Rectal smooth muscle tissue (tissue), 1 donor: ENCODE data around the gene ARHGEF28.

Experiments used
- H3K27ac ChIP-seq: one replicate; pipeline ENCODE4 v1.7.0; 2013; ENCODE audit warnings: low read depth, low read length, inconsistent platforms
- H3K27me3 ChIP-seq: one replicate; pipeline ENCODE4 v1.7.0; 2013; ENCODE audit warnings: low read length; ENCODE audit not compliant: control insufficient read depth, insufficient read depth
- H3K36me3 ChIP-seq: one replicate; pipeline ENCODE4 v1.7.0; 2013; ENCODE audit warnings: low read length; ENCODE audit not compliant: control insufficient read depth, insufficient read depth
- H3K4me1 ChIP-seq: one replicate; pipeline ENCODE4 v1.7.0; 2013; ENCODE audit warnings: low read length; ENCODE audit not compliant: control insufficient read depth, insufficient read depth
- H3K4me3 ChIP-seq: one replicate; pipeline ENCODE4 v1.7.0; 2013; ENCODE audit warnings: low read length
- H3K9ac ChIP-seq: one replicate; pipeline ENCODE4 v1.7.0; 2013; ENCODE audit warnings: low read length

The ARHGEF28 gene

GRCh38 chr5:73973135-73973534 lies 347.1 kb downstream of the ARHGEF28 start:
- H3K27ac ChIP-seq, result no peak overlapping the region
- no peaks in the 10 kb centered on the region for H3K4me1 ChIP-seq
- H3K27me3 ChIP-seq, result no peaks in the 10 kb centered on the region
- no peak overlapping the region for H3K4me3 ChIP-seq
- H3K36me3 ChIP-seq, result no peaks in the 10 kb centered on the region
- H3K9ac ChIP-seq, result no peak overlapping the region

GRCh38 chr5:73974871-73975360 lies 348.9 kb downstream of the ARHGEF28 start:
- H3K36me3 ChIP-seq, result no peaks in the 10 kb centered on the region
- no peaks in the 10 kb centered on the region for H3K27me3 ChIP-seq
- no peak overlapping the region for H3K4me3 ChIP-seq
- H3K4me1 ChIP-seq, result no peaks in the 10 kb centered on the region
- no peak overlapping the region for H3K9ac ChIP-seq
- H3K27ac ChIP-seq, result no peak overlapping the region

GRCh38 chr5:73975845-73976244 lies 349.8 kb downstream of the ARHGEF28 start:
- Histone ChIP-seq H3K9ac (no peak overlapping the region), H3K27ac (no peak overlapping the region), H3K4me1 (no peaks in the 10 kb centered on the region), H3K36me3 (no peaks in the 10 kb centered on the region), H3K27me3 (no peaks in the 10 kb centered on the region), H3K4me3 (no peak overlapping the region)

GRCh38 chr5:73977146-73977545 lies 351.1 kb downstream of the ARHGEF28 start:
- Histone ChIP-seq H3K27me3 (no peaks in the 10 kb centered on the region), H3K36me3 (no peaks in the 10 kb centered on the region), H3K4me3 (no peak overlapping the region), H3K4me1 (no peaks in the 10 kb centered on the region), H3K27ac (no peak overlapping the region), H3K9ac (no peak overlapping the region)

- no peak overlapping the region for H3K9ac ChIP-seq
- no peak overlapping the region for H3K4me3 ChIP-seq
- no peaks in the 10 kb centered on the region for H3K4me1 ChIP-seq
- no peaks in the 10 kb centered on the region for H3K36me3 ChIP-seq
- H3K27ac ChIP-seq, result no peak overlapping the region
- no peaks in the 10 kb centered on the region for H3K27me3 ChIP-seq
These were observed 353.3 kb downstream of the ARHGEF28 start for GRCh38 chr5:73979321-73979720.

- Histone ChIP-seq H3K27me3 (no peaks in the 10 kb centered on the region), H3K4me1 (no peaks in the 10 kb centered on the region), H3K9ac (no peak overlapping the region), H3K4me3 (no peak overlapping the region), H3K36me3 (no peaks in the 10 kb centered on the region), H3K27ac (no peak overlapping the region)
These were observed 355.7 kb downstream of the ARHGEF28 start for GRCh38 chr5:73981704-73982103.

GRCh38 chr5:73983644-73984043 lies 357.6 kb downstream of the ARHGEF28 start:
- no peak overlapping the region for H3K9ac ChIP-seq
- H3K4me1 ChIP-seq, result no peaks in the 10 kb centered on the region
- H3K27me3 ChIP-seq, result no peaks in the 10 kb centered on the region
- H3K27ac ChIP-seq, result no peak overlapping the region
- no peak overlapping the region for H3K4me3 ChIP-seq
- H3K36me3 ChIP-seq, result no peaks in the 10 kb centered on the region

GRCh38 chr5:73985145-73985544 lies 359.1 kb downstream of the ARHGEF28 start:
- Histone ChIP-seq H3K36me3 (no peaks in the 10 kb centered on the region), H3K4me3 (no peak overlapping the region), H3K4me1 (no peaks in the 10 kb centered on the region), H3K27ac (no peak overlapping the region), H3K9ac (no peak overlapping the region), H3K27me3 (no peaks in the 10 kb centered on the region)

- H3K9ac ChIP-seq, result no peak overlapping the region
- no peaks in the 10 kb centered on the region for H3K27me3 ChIP-seq
- no peaks in the 10 kb centered on the region for H3K4me1 ChIP-seq
- no peak overlapping the region for H3K27ac ChIP-seq
- H3K36me3 ChIP-seq, result no peaks in the 10 kb centered on the region
- H3K4me3 ChIP-seq, result no peak overlapping the region
These were observed 360.7 kb downstream of the ARHGEF28 start for GRCh38 chr5:73986729-73987128.

- no peak overlapping the region for H3K9ac ChIP-seq
- H3K27ac ChIP-seq, result no peak overlapping the region
- H3K4me3 ChIP-seq, result no peak overlapping the region
- H3K4me1 ChIP-seq, result no peaks in the 10 kb centered on the region
- no peaks in the 10 kb centered on the region for H3K36me3 ChIP-seq
- no peaks in the 10 kb centered on the region for H3K27me3 ChIP-seq
These were observed 361.9 kb downstream of the ARHGEF28 start for GRCh38 chr5:73987915-73988314.

- Histone ChIP-seq H3K4me3 (no peak overlapping the region), H3K36me3 (no peaks in the 10 kb centered on the region), H3K9ac (no peak overlapping the region), H3K27me3 (no peaks in the 10 kb centered on the region), H3K27ac (no peak overlapping the region), H3K4me1 (no peaks in the 10 kb centered on the region)
These were observed 364.0 kb downstream of the ARHGEF28 start for GRCh38 chr5:73989956-73990355.
